ENCODE measurements around the gene NACAD.

The NACAD gene

GRCh38 chr7:45084336-45084735 lies 4.4 kb downstream of the NACAD start:
- no peak for TF ChIP-seq CTCF (IDR thresholded peaks at IDR 0.05; ENCODE audit: insufficient read depth, low read depth, low read length, missing control alignments)

DNA sequence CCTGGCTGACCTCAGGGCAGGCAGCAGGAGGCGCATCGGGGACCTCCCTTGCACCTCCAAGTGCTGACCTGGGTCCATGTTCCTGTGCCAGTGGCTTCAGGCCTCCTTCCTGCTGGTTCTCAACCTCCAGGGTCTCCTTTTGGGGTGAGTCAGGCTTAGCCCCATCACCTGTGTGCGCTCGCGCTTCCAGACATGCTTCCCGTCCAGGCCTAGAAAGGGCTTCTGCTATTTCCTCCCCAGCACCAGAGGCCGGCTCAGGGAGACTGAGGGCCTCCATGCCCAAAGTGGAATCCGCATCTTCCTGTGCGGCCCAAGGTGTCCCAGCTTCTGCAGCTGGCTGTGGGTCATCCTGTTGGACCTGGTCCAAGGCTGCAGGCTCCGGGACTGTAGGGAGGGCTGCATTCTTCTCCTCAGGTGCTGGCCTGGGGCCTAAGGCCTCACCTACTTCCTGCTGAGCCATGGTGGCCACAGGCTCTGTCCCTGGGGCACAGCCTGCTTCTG lies 5.9 kb downstream of the NACAD start:
- H3K4me3 ChIP-seq (ENCODE audit: low read depth, low read length), result no peak overlapping the region
- TF ChIP-seq CTCF (IDR thresholded peaks at IDR 0.05; ENCODE audit: insufficient read depth, low read depth, low read length, missing control alignments), result no peak
- DNase-seq (ENCODE audit: low read depth), result no peak

More at GRCh38 chr7:45084336-45084735, 4.4 kb downstream of the NACAD start:
- no peak for DNase-seq (ENCODE audit: low read depth)
- H3K4me3 ChIP-seq (ENCODE audit: low read depth, low read length), result no peak overlapping the region

DNA sequence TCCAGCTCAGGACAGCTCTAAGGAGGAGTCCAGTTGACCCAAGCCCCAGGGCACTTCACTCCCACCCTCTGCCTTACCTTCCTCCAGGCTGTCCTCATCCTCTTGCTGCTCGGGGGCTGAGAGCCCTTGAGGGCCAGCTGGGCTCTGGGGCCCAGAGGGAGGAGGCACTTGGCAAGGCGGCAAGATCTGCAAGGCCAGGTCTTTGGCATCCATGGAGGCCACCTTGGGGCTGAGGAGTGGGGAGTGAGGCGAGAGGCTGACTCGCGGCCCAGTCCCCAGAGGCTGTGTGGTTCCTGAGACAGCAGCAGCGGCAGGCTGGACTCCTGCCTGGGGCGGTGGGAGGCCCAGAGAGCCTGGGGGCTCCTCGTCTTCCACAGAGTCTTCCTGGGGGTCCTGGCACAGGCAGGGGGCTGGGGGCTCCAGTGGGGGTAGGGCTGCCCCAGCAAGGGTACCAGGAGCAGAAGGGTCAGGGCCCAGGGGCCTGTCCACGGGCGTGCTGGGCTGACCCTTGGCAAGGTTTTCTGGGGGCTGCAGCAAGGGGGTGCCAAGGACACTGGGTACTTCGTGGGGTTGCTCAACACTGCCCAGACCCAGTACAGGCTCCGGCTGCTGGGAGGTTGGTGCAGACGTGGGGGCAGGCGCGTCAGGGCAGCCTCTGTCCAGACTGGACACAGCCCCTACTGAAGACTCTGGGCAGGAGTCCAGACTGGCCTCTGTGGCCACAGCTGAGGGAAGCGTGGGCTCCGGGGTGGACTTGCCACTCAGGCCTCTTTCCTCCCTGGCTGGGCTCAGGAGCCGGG lies 6.5 kb downstream of the NACAD start:
- TF ChIP-seq CTCF (IDR thresholded peaks at IDR 0.05; ENCODE audit: insufficient read depth, low read depth, low read length, missing control alignments), result no peak
- no peak overlapping the region for H3K4me3 ChIP-seq (ENCODE audit: low read depth, low read length)
- no peak for DNase-seq (ENCODE audit: low read depth)

- TF ChIP-seq CTCF (IDR thresholded peaks at IDR 0.05; ENCODE audit: insufficient read depth, low read depth, low read length, missing control alignments), result no peak
- H3K4me3 ChIP-seq (ENCODE audit: low read depth, low read length), result no peak overlapping the region
- no peak for DNase-seq (ENCODE audit: low read depth)
Measured at GRCh38 chr7:45081670-45081974, 7.1 kb downstream of the NACAD start.

- no peak for TF ChIP-seq CTCF (IDR thresholded peaks at IDR 0.05; ENCODE audit: insufficient read depth, low read depth, low read length, missing control alignments)
- H3K4me3 ChIP-seq (ENCODE audit: low read depth, low read length), result no peak overlapping the region
- DNase-seq (ENCODE audit: low read depth), result no peak
Measured at GRCh38 chr7:45080958-45081669, 7.7 kb downstream of the NACAD start.

GRCh38 chr7:45080265-45080957 lies 8.4 kb downstream of the NACAD start:
- H3K4me3 ChIP-seq (ENCODE audit: low read depth, low read length), result no peak overlapping the region
- no peak for DNase-seq (ENCODE audit: low read depth)
- TF ChIP-seq CTCF (IDR thresholded peaks at IDR 0.05; ENCODE audit: insufficient read depth, low read depth, low read length, missing control alignments), result no peak
